Fibroblast of skin of back (primary cell): ENCODE measurements around the gene USP4.
A peak's percentile ranks its signal among the peaks of the same experiment; 100 is the strongest.

Experiments used
- DNase-seq: peaks from one replicate; pipeline ENCODE4 v3.0.0-alpha.2; 2013

Gene USP4

DNA sequence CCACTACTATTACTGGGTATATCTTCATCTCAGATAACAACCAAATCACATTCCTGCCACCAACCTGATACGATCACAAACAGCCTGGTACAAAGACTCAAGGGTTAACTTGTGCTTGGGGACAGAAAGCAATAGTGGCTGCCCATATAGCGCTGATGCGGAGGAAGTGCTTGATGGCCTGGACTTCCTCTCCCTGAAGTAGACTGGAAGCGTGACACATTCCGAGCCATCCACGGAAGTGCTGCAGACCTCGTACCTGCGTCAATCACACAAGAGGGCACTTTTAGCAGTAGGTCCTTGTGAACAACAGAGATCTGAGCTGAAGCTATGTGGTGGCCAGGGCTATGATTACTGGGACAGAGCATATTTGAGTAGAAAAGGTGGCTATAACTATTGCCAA lies 45.5 kb downstream of the USP4 start:
- no peak for DNase-seq

DNA sequence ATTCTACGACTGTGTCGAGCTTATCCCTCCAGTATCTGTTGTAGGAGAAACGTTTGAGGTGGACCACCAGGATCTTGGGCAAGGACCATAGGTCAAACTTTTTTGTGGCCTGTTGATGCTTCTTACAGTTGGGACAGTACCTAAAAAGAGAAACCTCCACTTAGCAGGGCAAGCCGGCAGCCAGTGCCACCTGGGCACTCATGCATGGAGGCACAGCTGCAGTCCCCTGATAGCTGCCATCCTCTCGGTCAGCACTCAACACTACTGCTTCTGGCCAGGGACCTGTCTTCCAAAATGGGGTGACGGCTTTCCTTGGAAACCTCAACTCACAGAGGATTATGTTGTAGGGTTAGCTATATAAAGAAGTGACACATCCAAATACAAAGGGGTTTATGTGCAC lies 55.9 kb downstream of the USP4 start:
- no peak for DNase-seq

DNA sequence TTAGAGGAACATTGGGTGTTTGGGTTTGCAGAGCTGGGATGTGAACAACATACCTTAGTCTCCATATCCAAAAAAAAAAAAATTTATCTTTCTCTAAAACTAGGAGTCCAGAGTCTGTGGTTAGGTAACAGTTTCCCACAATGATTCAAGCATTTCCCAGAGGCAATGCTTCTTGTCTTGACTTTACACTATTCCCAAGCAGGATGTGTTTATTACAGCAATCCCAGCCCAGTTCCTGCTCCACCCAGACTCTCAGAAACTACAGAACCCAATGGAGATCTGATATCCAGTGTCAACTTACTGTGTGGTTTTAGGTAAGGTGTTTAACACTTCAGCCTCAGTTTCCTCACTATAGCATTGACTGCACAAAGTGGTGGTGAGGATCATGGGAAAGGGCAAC lies 60.5 kb downstream of the USP4 start:
- no peak for DNase-seq

DNA sequence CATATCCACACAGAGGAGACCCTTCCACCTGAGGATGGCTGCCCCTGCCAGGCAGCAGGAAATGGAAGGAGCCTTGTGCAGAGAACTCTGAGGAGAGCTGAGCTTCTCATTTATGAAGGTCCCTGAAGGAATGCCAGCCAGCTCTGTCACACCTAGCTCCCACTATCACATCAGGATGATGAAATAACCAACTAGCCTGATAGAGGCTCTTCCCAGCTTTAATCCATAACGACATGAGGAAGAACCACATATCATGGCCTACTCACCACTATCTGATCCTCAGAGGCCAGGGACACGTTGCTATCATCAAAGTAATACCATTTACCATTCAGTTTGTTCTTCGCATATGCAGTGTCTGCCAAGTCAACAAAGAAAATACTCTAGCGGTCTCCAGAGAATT lies 61.3 kb downstream of the USP4 start:
- DNase-seq, result no peak

DNA sequence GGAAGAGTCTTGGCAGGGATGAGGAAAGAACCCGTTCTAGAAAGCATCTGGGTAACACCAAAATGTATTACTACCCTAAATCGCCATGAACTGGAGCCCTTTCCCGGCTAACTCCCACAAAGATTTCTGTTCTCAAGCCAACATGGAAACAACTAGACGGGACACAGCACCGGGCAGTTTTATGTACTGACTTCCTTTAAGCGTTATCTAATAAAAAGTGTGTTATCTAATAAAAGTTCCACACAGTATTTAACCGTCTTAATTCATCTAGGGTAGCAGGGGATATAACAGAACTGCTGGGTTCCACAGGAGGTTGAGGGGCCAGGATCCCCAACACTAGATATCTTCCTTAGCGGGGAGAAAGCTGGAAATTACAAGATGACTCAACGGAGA lies 62.5 kb downstream of the USP4 start:
- DNase-seq, result peak; percentile 11

DNA sequence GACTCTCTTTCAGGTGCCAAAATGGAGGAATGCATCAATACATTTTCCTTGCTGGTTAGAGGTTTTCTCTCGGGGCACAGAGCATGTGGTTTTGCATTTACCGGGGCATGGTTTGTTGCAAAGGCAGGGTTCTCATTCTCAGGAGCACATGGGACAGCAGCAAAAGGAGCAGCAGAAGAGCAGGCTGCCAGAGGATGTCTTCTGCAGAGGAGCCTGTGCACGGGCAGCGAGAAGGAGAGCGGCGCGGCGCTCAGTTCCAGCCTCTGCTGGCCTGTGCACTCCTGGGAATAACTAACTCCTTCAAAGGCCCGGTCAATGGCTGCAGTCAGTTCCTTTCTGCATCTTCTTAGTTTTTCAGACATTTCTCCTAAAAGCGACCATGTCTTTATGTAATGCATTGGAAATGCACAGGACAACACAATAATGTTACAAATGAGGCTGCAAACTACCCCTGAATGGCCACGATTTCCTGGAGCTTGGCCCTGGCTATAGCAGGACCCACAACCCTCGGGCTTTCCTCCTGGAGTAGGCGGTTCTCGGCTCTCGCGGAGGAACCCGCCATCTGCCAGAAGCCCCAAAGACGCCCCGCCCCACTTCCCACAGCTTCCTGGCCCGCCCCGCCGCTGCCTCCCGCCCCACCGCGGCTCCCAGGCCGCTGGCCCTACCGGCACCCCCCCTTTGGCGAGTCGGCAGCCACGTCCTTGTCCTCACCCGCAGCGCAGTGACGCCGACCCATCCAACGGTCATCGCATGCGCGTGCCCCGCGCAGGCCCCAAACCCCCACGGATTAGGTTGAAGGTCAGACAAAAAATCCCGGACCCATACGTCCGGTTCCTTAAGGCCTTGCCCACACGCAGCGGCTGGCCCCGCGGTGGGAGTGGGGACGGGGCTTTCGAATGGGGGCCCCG lies 63.1 kb downstream of the USP4 start, which contains the start of gene C3orf62:
Gene C3orf62 (minus strand): TSS at position 758 of the 908 bp plus-strand sequence. CDS start 360 bp downstream, at position 398.
- peak; percentile 85 for DNase-seq

DNA sequence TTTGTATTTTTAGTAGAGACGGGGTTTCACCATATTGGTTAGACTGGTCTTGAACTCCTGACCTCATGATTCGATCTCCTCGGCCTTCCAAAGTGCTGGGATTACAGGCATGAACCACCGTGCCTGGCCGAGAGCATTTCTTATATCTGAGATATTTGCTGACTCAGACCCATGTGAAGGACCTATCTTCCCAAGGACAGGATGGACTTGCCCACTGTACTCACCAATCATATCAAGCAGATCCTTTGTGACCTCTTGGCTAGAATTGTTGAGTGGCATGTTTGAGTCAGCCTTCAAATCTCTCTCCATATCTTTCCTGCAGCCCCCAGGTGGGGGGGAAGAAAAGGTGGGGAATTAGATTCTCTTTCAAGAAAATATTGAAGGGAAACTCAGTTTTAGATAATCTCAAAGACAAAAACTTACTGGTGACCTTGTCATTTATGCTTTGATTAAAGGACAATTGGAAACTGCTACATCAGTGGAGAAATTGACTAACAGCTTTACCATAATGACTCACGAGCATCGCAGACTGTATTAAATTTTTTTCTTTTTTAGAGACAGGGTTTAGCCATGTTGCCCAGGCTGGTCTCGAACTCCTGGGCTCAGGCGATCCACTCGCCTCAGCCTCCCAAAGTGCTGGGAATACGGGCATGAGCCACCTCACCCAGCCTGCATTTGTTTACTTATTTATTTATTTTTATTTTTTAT lies 65.9 kb downstream of the USP4 start:
- DNase-seq, result no peak

DNA sequence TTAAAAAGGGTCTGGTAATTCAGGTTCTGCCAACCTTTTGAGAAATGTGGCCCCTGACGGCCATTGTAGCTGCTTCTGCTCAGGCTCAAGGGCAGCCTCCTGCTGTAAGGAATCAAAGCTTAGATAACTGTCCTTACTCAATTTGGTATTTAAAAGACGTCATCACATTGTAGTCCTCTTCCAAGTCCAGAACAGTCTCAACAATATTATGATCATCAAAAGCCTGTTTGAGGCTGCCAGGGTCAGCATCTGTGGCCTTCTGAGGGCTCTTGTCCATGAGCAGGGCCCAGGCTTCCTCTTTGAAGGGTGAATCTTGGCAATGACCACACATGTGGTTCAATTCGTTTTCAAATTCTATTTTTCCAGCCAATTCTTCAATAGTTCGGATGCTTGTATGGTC lies 68.8 kb downstream of the USP4 start:
- DNase-seq, result no peak

DNA sequence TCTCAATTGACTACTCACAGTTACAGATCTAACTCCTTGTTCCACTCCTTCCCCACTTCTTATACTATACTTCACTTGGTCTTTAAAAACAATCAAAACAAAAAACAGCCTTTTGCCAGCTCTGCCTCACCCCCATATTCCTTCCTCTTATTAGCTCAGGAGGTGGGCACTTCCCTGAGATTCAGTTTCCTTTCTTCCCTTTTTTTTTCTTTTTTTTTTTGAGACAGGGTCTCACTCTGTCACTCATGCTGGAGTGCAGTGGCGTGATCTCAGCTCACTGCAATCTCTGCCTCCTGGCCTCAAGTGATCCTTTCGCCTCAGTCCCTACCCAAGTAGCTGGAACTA lies 69.7 kb downstream of the USP4 start:
- no peak for DNase-seq

DNA sequence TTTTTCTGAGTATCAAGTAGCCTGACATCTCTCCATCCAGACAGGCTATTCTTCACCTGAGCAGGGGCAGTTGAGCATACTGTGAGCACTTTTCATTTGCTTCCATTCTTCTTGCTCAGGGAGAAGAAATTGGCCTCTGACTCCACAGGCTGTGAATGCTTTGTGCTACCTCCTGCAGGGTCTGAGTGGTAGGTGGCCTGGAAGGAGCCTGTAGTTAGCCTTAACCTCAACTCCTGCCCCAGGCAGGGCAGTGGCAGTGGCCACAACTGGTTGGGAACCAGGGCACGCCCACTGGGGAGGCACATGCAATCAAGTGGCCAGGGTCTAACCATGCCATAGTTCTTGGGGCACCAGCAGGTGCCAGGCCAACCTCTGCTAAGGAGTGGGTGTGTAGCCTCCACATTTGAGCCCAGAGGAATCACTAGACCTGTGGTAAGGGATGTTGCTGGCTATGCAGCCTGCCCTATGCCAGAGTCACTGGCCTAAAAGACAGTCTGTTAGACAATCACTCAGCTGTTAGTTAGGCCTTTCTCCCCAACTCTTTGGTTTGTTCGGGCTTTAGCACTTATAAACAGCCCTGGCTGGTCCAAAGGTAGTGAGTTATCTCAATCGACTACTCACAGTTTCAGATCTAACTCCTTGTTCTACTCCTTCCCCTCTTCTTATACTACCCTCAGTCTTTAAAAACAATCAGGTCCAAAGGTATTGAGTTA lies 70.3 kb downstream of the USP4 start:
- no peak for DNase-seq

DNA sequence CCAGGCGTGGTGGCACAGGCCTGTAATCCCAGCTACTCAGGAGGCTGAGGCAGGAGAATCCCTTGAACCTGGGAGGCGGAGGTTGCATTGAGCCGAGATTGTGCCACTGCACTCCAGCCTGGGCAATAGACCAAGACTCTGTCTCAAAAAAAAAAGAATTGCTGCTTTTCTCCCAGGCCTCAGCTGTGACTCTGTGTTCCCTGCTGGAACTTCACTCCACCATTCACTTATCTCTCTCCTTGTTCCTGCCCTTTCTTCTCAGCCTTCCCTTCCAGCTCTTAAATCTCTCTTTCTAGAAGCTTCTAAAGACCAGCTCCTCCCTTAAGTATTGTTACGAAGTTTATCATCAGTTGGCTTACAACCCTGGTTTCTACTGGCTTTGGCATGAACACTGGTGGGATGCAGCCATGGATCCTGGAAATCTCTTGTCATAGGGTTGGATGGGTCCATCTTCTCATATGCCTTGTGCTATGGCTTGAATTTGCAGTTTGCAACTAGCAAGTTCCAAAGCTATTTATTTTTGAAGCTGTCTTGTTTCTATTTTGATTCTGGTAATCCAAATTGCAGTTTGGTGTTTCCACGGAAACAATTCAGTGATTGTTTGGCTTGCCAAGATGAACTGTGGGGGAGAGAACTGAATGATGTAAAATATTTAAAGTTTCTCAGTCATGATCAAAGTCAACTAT lies 73.3 kb downstream of the USP4 start:
- DNase-seq, result no peak

DNA sequence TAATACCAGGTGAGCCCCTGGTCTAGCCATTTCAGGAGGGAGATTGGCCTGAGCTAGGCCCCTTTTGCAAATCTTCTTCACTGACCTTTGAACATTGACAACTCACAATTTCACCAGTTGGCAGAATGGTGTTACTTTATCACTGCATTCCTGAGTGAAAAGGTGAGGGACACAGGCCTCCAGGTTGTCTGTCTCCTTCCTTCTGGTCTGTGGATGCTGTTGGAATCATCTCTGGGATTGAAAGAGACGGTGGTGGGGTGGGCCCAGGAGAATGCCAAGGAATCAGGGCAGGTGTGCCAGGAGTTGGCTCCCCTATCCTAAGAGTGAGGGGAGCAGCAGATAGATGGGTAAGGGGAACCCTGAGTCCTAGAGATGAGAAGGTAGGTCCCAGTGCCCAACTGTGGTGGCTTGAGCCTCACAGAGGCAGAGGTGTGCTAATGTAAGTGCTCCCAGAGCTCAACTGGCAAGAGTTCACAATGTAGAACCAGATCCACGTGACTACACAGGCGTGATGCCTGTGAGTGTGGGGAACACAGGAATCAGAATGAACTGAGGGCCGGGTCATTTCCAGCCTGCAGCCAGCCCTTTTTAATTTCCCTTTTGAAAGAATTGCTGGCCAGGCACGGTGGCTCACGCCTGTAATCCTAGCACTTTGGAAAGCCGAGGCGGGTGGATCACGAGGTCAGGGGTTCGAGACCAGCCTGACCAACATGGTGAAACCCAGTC lies 74.0 kb downstream of the USP4 start:
- DNase-seq, result no peak

DNA sequence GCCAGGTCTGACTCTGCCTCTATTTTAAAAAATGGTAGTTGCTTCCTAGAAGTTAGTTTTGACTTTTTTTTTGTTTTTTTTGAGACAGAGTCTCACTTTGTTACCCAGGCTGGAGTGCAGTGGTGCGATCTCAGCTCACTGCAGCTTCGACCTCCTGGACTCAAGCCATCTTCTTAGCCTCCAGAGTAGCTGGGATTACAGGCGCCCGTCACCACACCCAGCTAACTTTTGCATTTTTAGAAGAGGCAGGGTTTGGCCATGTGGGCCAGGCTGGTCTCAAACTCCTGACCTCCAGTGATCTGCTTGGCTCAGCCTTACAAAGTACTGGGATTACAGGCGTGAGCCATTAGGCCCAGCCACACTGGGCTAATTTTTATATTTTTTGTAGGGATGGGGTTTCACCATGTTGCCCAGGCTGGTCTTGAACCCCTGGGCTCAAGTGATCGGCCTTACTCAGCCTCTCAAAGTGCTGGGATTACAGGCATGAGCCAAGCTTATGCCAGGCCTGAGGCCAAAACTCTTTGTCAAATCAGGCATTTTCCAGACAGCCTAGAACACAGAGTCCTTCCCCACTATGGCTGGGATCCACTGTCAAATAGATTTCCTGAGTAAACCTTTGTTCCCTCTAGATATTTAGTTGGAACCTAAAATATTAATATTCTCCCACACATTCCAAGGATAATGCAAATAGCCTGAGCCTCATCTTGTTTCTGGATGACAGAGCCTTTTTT lies 76.5 kb downstream of the USP4 start:
- DNase-seq, result no peak

DNA sequence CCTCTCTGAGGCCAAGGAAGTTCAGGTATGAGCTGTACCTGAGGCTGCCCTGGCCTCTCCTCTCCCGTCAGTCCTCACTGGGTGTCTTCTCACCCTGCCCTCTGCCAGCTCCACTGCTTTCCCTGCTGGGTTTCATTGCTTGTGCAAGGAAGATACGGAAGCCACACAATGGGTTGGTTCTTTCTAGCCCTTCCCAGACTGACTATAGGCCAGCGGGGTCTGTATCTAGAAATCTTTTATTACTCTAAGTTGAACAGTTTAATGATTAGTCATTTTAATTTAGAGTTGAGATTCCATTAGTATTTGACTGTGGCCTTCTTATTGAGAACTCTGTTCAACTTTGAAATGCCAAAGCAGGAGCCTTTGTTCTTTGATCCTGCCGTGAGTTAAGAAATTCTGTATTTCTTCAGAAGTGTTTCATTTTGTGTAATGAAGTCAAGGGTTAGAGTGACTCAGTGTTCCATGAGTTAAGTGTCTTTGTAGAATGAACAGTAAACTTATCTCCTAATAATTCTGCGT lies 79.0 kb downstream of the USP4 start:
- DNase-seq, result no peak

DNA sequence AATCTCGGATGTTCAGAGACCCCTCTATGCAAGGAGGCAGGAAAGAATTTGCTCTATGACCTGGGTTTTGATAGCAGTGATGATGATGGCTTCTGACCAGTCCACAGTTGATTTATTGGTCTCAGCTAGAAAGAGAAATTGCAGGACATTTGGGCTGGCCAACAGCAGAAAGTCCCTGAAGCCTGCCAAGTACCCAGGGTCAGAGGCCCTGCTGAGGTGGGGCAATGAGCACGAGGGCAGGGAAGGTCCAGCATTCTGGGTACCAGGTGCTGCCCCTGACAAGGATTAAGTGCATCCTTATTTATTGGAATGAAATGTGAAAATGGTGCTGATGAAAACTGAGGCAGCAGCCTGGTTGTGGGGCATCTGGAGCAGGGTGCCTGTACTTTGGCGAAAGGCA lies 82.7 kb downstream of the USP4 start:
- no peak for DNase-seq

DNA sequence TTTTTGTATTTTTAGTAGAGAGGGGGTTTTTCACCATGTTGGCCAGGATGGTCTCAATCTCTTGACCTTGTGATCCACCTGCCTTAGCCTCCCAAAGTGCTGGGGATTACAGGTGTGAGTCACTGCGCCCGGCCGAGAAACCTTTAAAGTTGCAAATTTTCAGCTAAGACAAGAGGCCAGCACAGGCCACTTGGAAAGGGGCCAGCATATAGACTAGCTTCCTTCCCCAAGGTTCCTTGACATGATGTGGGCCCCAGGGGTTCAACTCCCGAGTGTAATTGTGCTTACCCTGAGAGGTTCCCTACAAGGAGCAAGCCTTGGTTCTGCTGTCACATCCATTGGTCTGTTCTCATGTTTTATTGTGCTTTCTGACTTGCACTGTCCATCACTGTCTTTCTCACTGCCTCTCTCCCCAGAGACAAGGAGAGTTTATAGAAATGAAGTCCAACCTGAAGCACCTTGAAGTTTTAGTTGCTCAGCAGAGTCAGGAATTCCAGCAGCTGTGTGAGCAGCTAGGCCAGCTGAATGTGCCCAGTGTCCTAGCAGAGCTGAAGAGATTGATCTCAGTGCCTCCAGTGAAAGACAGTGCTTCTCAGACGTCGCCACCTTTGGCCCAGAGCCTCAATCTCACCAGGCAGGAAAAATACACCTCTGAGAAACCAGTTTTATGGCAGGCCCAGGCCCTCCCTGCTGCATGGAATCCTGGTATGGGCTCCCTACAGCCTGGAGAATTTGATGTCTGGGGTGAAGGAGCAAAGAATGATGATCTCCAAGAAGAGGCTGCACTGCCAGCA lies 83.9 kb downstream of the USP4 start:
- no peak for DNase-seq

DNA sequence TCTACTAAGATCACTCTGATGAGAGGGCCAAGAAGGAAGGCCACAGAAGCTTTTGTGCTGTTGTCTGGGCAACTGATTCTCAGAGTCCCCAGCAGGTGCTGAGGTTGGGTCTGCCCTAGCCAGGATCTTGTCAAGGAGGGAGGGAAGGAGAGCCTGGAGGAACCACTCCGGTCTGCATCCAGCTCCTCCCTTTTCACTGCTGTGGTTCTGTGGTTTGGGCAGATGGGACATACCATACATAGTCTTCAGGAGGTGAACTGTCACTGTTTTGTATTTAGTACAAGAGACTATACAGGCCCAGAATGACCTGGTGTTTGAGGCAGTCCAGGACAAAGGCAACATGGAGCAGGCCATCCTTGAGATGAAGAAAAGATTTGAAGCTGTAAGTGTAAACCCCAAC lies 84.7 kb downstream of the USP4 start:
- DNase-seq, result no peak

DNA sequence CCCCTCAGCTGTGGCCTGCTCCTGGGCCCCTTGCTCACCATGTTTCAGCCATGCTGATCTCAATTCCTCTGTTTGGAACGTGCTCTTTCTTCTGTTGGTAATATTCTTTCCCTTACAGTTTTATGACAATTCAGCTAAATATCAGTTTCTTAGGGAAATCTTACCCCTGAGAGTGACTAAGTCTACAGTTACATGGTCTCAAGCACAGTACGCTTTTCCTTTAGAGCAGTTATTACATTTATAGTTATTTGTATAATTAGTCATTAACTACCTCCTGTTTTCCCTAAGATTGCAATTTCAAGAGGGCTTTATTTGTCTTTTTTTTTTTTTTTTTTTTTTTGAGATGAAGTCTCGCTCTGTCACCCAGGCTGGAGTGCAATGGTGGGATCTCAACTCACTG lies 86.3 kb downstream of the USP4 start:
- no peak for DNase-seq

DNA sequence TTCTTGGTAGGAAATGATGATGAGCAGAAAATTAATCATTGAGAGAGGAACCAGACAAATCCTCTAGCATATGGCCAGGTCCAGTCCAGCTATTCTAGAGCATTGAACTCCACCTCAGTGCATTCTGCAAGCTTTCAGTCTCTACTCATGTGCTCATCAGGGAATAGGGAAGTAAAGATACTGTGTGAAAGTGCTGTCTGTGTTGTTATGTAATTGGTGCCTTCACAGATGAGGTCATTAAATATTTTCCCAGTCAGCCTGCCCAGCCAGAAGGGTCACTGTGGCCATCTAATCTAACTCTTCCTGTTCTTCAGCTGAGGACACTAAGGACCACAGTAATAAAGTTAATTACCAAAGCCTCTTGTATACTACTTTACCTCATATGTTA lies 91.0 kb downstream of the USP4 start:
- DNase-seq, result peak; percentile 14

DNA sequence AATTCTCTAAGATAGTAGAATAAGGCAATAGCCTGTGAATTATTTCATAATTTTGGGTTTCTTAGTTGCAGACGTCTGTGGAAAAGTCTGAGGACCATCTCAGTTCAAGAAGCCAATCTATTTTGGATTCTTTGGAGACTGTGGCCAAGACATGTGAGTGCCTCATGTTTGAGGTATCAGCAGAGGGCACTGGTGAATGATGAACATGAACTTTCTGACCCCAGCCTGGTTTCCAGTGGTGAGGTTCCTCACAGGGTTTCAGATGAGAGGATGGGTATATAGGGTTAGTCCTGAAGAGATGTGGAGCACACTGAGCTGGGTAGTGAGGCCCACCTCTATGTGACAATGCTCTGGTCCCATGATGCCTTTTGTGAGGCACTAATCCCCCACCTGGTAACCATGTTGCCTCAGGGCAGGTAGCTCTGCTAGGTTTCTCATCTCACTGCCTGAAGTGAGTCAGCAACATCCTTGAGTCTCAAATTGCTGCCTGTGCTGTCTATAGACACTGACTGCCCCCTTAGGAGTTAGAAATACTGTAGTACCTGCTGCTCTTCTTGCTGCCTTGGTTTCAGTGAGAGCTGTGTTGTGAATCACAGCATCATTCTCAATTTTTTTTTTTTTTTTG lies 95.2 kb downstream of the USP4 start:
- DNase-seq, result no peak
